ENCODE results near the gene ARHGDIG. TPM values are rescaled to one million over a fixed set of nuclear protein-coding genes. Genes with fewer than 3 reads are reported as not detected.

ARHGDIG gene
- total RNA-seq, 1 donor from 2014 or later = 1.3 TPM

- Histone ChIP-seq H3K4me3 (no peak within 1 kb of the TSS), H3K27ac (no peak within 1 kb of the TSS), H3K9me3 (no peaks in the 10 kb centered on the region), H3K4me1 (peaks cover 9% of the 10 kb centered on the region), H3K36me3 (peaks cover 14% of the 10 kb centered on the region), H3K27me3 (peaks cover 27% of the 10 kb centered on the region)
- no peak for ATAC-seq
- no peak for DNase-seq
- TF ChIP-seq, protein P1, sequence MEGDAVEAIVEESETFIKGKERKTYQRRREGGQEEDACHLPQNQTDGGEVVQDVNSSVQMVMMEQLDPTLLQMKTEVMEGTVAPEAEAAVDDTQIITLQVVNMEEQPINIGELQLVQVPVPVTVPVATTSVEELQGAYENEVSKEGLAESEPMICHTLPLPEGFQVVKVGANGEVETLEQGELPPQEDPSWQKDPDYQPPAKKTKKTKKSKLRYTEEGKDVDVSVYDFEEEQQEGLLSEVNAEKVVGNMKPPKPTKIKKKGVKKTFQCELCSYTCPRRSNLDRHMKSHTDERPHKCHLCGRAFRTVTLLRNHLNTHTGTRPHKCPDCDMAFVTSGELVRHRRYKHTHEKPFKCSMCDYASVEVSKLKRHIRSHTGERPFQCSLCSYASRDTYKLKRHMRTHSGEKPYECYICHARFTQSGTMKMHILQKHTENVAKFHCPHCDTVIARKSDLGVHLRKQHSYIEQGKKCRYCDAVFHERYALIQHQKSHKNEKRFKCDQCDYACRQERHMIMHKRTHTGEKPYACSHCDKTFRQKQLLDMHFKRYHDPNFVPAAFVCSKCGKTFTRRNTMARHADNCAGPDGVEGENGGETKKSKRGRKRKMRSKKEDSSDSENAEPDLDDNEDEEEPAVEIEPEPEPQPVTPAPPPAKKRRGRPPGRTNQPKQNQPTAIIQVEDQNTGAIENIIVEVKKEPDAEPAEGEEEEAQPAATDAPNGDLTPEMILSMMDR (IDR thresholded peaks at IDR 0.05) = no peak
- intact Hi-C loops (cut with DNase I) = no loop called here
These were observed 2.8 kb downstream of the ARHGDIG start, which contains the start of gene PDIA2 for GRCh38 chr16:283033-283805. PDIA2 (plus strand) TSS chr16:283164; CDS start chr16:283170, 6 bp downstream.

DNA sequence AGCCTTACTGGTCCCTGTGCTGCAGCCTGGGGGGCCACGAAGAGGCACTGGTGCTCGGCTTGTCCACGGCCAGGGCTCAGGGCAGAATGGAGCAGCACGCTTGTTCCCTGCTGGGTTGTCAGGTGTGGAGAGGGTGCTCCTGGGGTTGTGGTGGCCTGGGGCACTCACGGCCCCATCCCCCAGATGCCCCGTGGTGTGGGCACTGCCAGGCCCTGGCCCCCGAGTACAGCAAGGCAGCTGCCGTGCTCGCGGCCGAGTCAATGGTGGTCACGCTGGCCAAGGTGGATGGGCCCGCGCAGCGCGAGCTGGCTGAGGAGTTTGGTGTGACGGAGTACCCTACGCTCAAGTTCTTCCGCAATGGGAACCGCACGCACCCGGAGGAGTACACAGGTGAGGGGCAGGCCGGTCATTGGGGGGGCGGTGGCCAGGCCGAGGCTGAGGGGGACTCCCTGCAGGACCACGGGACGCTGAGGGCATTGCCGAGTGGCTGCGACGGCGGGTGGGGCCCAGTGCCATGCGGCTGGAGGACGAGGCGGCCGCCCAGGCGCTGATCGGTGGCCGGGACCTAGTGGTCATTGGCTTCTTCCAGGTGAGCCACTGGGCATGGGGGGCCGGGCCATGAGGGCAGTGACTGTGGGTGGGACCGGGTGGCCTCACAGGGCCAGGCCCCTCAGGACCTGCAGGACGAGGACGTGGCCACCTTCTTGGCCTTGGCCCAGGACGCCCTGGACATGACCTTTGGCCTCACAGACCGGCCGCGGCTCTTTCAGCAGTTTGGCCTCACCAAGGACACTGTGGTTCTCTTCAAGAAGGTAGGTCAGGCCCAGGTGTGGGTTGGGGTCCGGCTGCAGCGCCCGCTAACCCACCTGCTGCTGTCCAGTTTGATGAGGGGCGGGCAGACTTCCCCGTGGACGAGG is 4.1 kb downstream of the ARHGDIG start:
- intact Hi-C loops (cut with DNase I) = no loop called here
- ATAC-seq (no peak), DNase-seq (no peak)
- TF ChIP-seq, protein P1 (IDR thresholded peaks at IDR 0.05) = no peak
- H3K4me1 ChIP-seq = peaks cover 9% of the 10 kb centered on the region
- H3K27ac ChIP-seq = no peak overlapping the region
- H3K36me3 ChIP-seq = peaks cover 25% of the 10 kb centered on the region
- H3K4me3 ChIP-seq = no peak overlapping the region
- H3K27me3 ChIP-seq = peaks cover 26% of the 10 kb centered on the region
- H3K9me3 ChIP-seq = no peaks in the 10 kb centered on the region

DNA sequence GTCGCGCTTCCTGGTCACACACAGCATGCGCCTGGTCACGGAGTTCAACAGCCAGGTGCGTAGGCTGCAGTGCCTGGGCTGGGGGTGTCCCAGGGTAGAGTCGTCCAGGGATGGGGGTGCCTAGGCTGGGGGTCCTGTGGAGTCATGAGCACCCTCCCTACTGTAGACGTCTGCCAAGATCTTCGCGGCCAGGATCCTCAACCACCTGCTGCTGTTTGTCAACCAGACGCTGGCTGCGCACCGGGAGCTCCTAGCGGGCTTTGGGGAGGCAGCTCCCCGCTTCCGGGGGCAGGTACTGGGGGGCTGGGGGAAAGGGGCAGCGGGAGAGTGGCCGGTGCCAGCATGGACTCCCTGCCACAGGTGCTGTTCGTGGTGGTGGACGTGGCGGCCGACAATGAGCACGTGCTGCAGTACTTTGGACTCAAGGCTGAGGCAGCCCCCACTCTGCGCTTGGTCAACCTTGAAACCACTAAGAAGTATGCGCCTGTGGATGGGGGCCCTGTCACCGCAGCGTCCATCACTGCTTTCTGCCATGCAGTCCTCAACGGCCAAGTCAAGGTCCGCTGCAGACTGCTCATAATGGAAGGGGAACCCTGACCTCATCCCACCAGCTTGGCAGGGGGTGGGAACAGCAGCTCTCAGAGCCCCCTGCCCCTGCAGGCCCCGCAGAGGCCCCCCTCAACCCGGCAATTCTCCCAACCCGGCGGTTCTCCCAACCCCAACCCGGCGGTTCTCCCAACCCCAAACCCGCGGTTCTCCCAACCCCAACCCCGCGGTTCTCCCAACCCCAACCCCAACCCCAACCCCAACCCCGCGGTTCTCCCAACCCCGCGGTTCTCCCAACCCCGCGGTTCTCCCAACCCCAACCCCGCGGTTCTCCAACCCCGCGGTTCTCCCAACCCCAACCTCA is 5.0 kb downstream of the ARHGDIG start:
- H3K4me1 ChIP-seq = peaks cover 9% of the 10 kb centered on the region
- TF ChIP-seq, protein P1 (IDR thresholded peaks at IDR 0.05) = no peak
- peaks cover 32% of the 10 kb centered on the region for H3K36me3 ChIP-seq
- peaks cover 18% of the 10 kb centered on the region for H3K27me3 ChIP-seq
- no peak overlapping the region for H3K4me3 ChIP-seq
- intact Hi-C loops (cut with DNase I) = no loop called here
- no peak overlapping the region for H3K27ac ChIP-seq
- no peaks in the 10 kb centered on the region for H3K9me3 ChIP-seq
- DNase-seq (no peak), ATAC-seq (no peak)

- Histone ChIP-seq H3K27ac (no peak overlapping the region), H3K4me1 (no peaks in the 10 kb centered on the region), H3K27me3 (peaks cover 7% of the 10 kb centered on the region), H3K4me3 (no peak overlapping the region), H3K9me3 (no peaks in the 10 kb centered on the region), H3K36me3 (peaks cover 41% of the 10 kb centered on the region)
- DNase-seq (no peak), ATAC-seq (no peak)
- TF ChIP-seq, protein P1 (IDR thresholded peaks at IDR 0.05) = no peak
- intact Hi-C loops (cut with DNase I) = no loop called here
These were observed 6.3 kb downstream of the ARHGDIG start for GRCh38 chr16:286491-287297.
